Bronchial epithelial cell (primary cell): ENCODE data around the gene AFF1. TPM values are rescaled to one million over a fixed set of nuclear protein-coding genes. Genes with fewer than 3 reads are reported as not detected.

Source experiments
- DNase-seq: peaks from one replicate; pipeline ENCODE4 v3.0.0-alpha.2; 2010; ENCODE audit warnings: low read depth
- FAIRE-seq: peaks from 2 replicates; lab custom pipeline; 2011; peaks lifted over from hg19 to GRCh38; lab: Jason Lieb, UNC
- H3K27me3 ChIP-seq: 2 replicates; pipeline ENCODE4 v1.5.1; 2011; ENCODE audit warnings: low read length; ENCODE audit not compliant: control insufficient read depth, insufficient read depth
- H3K36me3 ChIP-seq: 2 replicates; pipeline ENCODE4 v1.5.1; 2011; ENCODE audit warnings: low read length; ENCODE audit not compliant: control insufficient read depth, insufficient read depth
- H3K4me3 ChIP-seq: 2 replicates; pipeline ENCODE4 v1.5.1; 2011; ENCODE audit warnings: mild to moderate bottlenecking, low read depth, low read length, control low read depth
- CTCF ChIP-seq: IDR thresholded peaks from 2 replicates; pipeline ENCODE4 v1.5.1; 2011; ENCODE audit warnings: mild to moderate bottlenecking, moderate library complexity, low read length, control low read depth, inconsistent platforms; ENCODE audit not compliant: insufficient read depth, severe bottlenecking
- total RNA-seq: library from RNA; depleted of rRNA; stranded (reverse); fragments of >200 nt; gene quantifications from 2 replicates; pipeline ENCODE4 v1.2.1, GENCODE V29; 2014

The AFF1 gene
- total RNA-seq, 1 donor from 2014 or later, result 9.2 TPM

GRCh38 chr4:86924811-86925210, 10.0 kb upstream of the AFF1 start:
- DNase-seq (peak; percentile 72), FAIRE-seq (no peak)
- Histone ChIP-seq H3K36me3 (no peaks in the 10 kb centered on the region), H3K4me3 (no peak overlapping the region), H3K27me3 (no peaks in the 10 kb centered on the region)
- no peak for TF ChIP-seq CTCF

- peaks cover 1% of the 10 kb centered on the region for H3K36me3 ChIP-seq
- DNase-seq, result peak; percentile 89
- peak; percentile 23 for FAIRE-seq
- no peaks in the 10 kb centered on the region for H3K27me3 ChIP-seq
- TF ChIP-seq CTCF, result no peak
- H3K4me3 ChIP-seq, result no peak overlapping the region
These were observed 8.2 kb upstream of the AFF1 start for GRCh38 chr4:86926435-86927086.

- Histone ChIP-seq H3K4me3 (no peak overlapping the region), H3K36me3 (peaks cover 1% of the 10 kb centered on the region), H3K27me3 (no peaks in the 10 kb centered on the region)
- FAIRE-seq (peak; percentile 99), DNase-seq (peak; percentile 100)
- TF ChIP-seq CTCF, result no peak
These were observed 6.9 kb upstream of the AFF1 start for GRCh38 chr4:86927843-86928395.

- peak; percentile 23 for FAIRE-seq
- Histone ChIP-seq H3K36me3 (peaks cover 1% of the 10 kb centered on the region), H3K4me3 (no peak overlapping the region), H3K27me3 (no peaks in the 10 kb centered on the region)
- TF ChIP-seq CTCF, result no peak
- no peak for DNase-seq
These were observed 6.2 kb upstream of the AFF1 start for GRCh38 chr4:86928400-86929255.

- FAIRE-seq (no peak), DNase-seq (peak; percentile 23)
- H3K4me3 ChIP-seq, result peak overlapping the region; percentile 96
- no peaks in the 10 kb centered on the region for H3K27me3 ChIP-seq
- H3K36me3 ChIP-seq, result peaks cover 1% of the 10 kb centered on the region
- no peak for TF ChIP-seq CTCF
These were observed 552 bp upstream of the AFF1 start for GRCh38 chr4:86934147-86934770.
